ENCODE data around the gene CTSK. TPM values are rescaled to one million over a fixed set of nuclear protein-coding genes. Genes with fewer than 3 reads are reported as not detected.
"Not testable (repeated sequence)": the region's sequence is repeated elsewhere in the genome, so short reads cannot be mapped to it uniquely, and the experiment has no call there.

The CTSK gene
- total and polyA plus RNA-seq, 4 donors = 5.2 to 25.7 (median 14.3) TPM

DNA sequence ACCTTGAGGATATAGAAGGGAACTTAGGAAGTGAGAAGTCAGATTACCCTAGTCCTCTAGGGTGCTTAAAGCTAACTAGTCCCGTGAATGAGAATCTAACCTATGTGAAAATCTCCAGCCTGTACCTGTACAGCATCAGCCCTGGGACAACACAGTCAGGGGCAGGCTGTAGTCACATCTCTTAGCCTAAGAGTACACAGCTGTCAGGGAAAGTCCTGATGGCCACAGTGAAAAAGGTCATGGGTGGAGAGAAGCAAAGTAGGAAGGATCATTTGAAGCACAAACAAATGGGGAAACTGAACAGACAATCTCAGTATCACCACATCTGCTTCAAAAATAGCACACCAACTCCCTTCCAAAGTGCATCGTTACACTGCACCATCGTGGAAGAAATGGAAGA lies 11.7 kb downstream of the CTSK start:
- ATAC-seq (ENCODE audit: insufficient read depth, low FRiP score) (no peak), DNase-seq (no peak)
- H3K9me3 ChIP-seq (ENCODE audit: control insufficient read depth in 4 of 4, insufficient read depth in 3 of 4, low read length in 3 of 4) = peaks cover 0 to 3% (median 0%) of the 10 kb centered on the region in 4 donors
- H3K36me3 ChIP-seq (ENCODE audit: control insufficient read depth in 4 of 4, insufficient read depth in 4 of 4, low read length in 4 of 4) = peaks cover 14 to 25% (median 19%) of the 10 kb centered on the region in 4 donors
- H3K4me3 ChIP-seq = no peak overlapping the region
- 79 to 88% methylated on average over 3 of the region's 3 CpGs for WGBS, 2 donors
- TF ChIP-seq, protein P1, sequence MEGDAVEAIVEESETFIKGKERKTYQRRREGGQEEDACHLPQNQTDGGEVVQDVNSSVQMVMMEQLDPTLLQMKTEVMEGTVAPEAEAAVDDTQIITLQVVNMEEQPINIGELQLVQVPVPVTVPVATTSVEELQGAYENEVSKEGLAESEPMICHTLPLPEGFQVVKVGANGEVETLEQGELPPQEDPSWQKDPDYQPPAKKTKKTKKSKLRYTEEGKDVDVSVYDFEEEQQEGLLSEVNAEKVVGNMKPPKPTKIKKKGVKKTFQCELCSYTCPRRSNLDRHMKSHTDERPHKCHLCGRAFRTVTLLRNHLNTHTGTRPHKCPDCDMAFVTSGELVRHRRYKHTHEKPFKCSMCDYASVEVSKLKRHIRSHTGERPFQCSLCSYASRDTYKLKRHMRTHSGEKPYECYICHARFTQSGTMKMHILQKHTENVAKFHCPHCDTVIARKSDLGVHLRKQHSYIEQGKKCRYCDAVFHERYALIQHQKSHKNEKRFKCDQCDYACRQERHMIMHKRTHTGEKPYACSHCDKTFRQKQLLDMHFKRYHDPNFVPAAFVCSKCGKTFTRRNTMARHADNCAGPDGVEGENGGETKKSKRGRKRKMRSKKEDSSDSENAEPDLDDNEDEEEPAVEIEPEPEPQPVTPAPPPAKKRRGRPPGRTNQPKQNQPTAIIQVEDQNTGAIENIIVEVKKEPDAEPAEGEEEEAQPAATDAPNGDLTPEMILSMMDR (IDR thresholded peaks at IDR 0.05; ENCODE audit: control extremely low read depth, extremely low read depth) = no peak
- no peak overlapping the region for H3K9ac ChIP-seq (ENCODE audit: insufficient read depth in 1 of 2, low read length in 2 of 2)
- no peak overlapping the region for H3K27ac ChIP-seq (ENCODE audit: low read depth in 1 of 2, low read length in 1 of 2)
- H3K27me3 ChIP-seq (ENCODE audit: control insufficient read depth in 3 of 3, insufficient read depth in 3 of 3, low read length in 2 of 3) = no peaks in the 10 kb centered on the region
- H3K4me1 ChIP-seq (ENCODE audit: control insufficient read depth in 5 of 5, insufficient read depth in 5 of 5, low read length in 5 of 5) = no peaks in the 10 kb centered on the region

GRCh38 chr1:150793778-150794177 lies 14.3 kb downstream of the CTSK start:
- peaks cover 10 to 18% (median 15%) of the 10 kb centered on the region in 4 donors for H3K36me3 ChIP-seq (ENCODE audit: control insufficient read depth in 4 of 4, insufficient read depth in 4 of 4, low read length in 4 of 4)
- DNase-seq; H3K9me3 ChIP-seq (ENCODE audit: control insufficient read depth in 4 of 4, insufficient read depth in 3 of 4, low read length in 3 of 4); ATAC-seq (ENCODE audit: insufficient read depth, low FRiP score); H3K9ac ChIP-seq (ENCODE audit: insufficient read depth in 1 of 2, low read length in 2 of 2); H3K4me3 ChIP-seq; H3K27ac ChIP-seq (ENCODE audit: low read depth in 1 of 2, low read length in 1 of 2); H3K27me3 ChIP-seq (ENCODE audit: control insufficient read depth in 3 of 3, insufficient read depth in 3 of 3, low read length in 2 of 3); H3K4me1 ChIP-seq (ENCODE audit: control insufficient read depth in 5 of 5, insufficient read depth in 5 of 5, low read length in 5 of 5): not testable (repeated sequence)
- WGBS, 2 donors = 93 to 98% methylated on average over 3 of the region's 3 CpGs

GRCh38 chr1:150793221-150793620 lies 14.8 kb downstream of the CTSK start:
- 30 to 47% methylated on average over 1 of the region's 1 CpG for WGBS, 2 donors
- Histone ChIP-seq H3K4me1 (ENCODE audit: control insufficient read depth in 5 of 5, insufficient read depth in 5 of 5, low read length in 5 of 5) (no peaks in the 10 kb centered on the region), H3K27me3 (ENCODE audit: control insufficient read depth in 3 of 3, insufficient read depth in 3 of 3, low read length in 2 of 3) (no peaks in the 10 kb centered on the region), H3K9ac (ENCODE audit: insufficient read depth in 1 of 2, low read length in 2 of 2) (no peak overlapping the region), H3K36me3 (ENCODE audit: control insufficient read depth in 4 of 4, insufficient read depth in 4 of 4, low read length in 4 of 4) (peaks cover 5 to 14% (median 13%) of the 10 kb centered on the region in 4 donors), H3K4me3 (no peak overlapping the region), H3K27ac (ENCODE audit: low read depth in 1 of 2, low read length in 1 of 2) (no peak overlapping the region), H3K9me3 (ENCODE audit: control insufficient read depth in 4 of 4, insufficient read depth in 3 of 4, low read length in 3 of 4) (peaks cover 0 to 3% (median 0%) of the 10 kb centered on the region in 4 donors)
- ATAC-seq (ENCODE audit: insufficient read depth, low FRiP score) (no peak), DNase-seq (no peak)
- TF ChIP-seq, protein P1 (IDR thresholded peaks at IDR 0.05; ENCODE audit: control extremely low read depth, extremely low read depth) = no peak

DNA sequence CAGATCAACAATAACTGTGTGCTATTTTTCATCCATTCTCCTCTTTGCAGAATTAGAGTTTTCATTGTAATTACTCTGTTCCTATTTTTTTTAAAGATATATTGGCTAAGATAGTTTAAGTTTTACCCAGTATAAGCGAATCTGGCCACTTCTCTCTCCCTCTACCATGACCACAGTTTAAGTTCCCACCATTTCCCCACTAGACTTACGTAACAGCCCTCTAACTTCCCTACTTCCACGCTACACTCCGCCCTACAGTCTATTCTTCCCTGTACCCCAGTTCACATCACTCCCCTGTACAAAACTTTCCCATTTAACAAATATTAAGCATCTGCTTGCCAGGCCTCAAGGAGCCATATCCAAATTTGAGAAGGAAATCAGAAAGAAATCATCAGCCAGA lies 16.5 kb downstream of the CTSK start:
- Histone ChIP-seq H3K27me3 (ENCODE audit: control insufficient read depth in 3 of 3, insufficient read depth in 3 of 3, low read length in 2 of 3) (no peaks in the 10 kb centered on the region), H3K9ac (ENCODE audit: insufficient read depth in 1 of 2, low read length in 2 of 2) (no peak overlapping the region), H3K27ac (ENCODE audit: low read depth in 1 of 2, low read length in 1 of 2) (no peak overlapping the region), H3K36me3 (ENCODE audit: control insufficient read depth in 4 of 4, insufficient read depth in 4 of 4, low read length in 4 of 4) (peaks cover 0 to 7% (median 5%) of the 10 kb centered on the region in 4 donors), H3K4me1 (ENCODE audit: control insufficient read depth in 5 of 5, insufficient read depth in 5 of 5, low read length in 5 of 5) (no peaks in the 10 kb centered on the region), H3K9me3 (ENCODE audit: control insufficient read depth in 4 of 4, insufficient read depth in 3 of 4, low read length in 3 of 4) (no peaks in the 10 kb centered on the region), H3K4me3 (no peak overlapping the region)
- DNase-seq (no peak), ATAC-seq (ENCODE audit: insufficient read depth, low FRiP score) (no peak)
- 26 to 79% methylated on average over 4 of the region's 4 CpGs for WGBS, 2 donors
- TF ChIP-seq, protein P1 (IDR thresholded peaks at IDR 0.05; ENCODE audit: control extremely low read depth, extremely low read depth) = no peak

Measured in lung (tissue), 12 donors.